DND-41 (cell line): ENCODE results near the gene ARIH1.
A peak's percentile ranks its signal among the peaks of the same experiment; 100 is the strongest.

Experiments used
- EZH2 ChIP-seq: IDR thresholded peaks from 3 replicates; pipeline ENCODE4 v1.6.1; 2012; ENCODE audit warnings: borderline replicate concordance, low read depth, mild to moderate bottlenecking, moderate library complexity, low read length, inconsistent platforms; ENCODE audit not compliant: severe bottlenecking
- TF ChIP-seq, protein P1 (sequence below): IDR thresholded peaks from 2 replicates; pipeline ENCODE4 v1.5.1; 2012; ENCODE audit warnings: borderline replicate concordance, low read length, moderate library complexity, mild to moderate bottlenecking; ENCODE audit not compliant: poor library complexity, severe bottlenecking; ENCODE audit errors: extremely low read depth

DNA sequence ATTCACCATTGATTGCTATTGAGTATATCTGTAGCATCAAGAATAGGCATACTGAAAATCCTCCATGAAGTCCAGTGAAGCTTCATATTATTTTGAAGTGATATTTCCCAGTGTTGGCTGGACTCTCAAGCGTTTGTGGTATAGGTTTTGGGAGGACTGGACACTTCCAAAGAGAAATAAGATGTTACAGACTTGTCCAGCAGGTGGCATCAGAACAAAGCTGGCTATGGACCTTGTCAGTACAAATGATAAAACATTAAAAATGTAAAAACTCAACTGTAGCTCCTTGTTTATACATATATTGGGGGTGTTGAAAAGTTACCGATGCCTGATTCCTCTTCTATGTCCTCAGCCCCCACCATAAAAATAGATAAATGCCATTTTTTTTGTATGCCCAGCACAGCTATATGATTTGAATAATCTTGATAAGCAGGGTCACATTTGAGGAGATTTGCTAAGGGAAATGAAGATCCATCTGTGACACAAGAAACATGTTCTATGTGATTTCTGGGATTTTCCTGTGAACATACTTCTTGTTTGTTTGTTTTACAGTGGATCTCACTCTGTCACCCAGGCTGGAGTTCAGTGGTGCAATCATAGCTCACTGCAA, 125.8 kb downstream of the ARIH1 start:
- TF ChIP-seq, protein P1, sequence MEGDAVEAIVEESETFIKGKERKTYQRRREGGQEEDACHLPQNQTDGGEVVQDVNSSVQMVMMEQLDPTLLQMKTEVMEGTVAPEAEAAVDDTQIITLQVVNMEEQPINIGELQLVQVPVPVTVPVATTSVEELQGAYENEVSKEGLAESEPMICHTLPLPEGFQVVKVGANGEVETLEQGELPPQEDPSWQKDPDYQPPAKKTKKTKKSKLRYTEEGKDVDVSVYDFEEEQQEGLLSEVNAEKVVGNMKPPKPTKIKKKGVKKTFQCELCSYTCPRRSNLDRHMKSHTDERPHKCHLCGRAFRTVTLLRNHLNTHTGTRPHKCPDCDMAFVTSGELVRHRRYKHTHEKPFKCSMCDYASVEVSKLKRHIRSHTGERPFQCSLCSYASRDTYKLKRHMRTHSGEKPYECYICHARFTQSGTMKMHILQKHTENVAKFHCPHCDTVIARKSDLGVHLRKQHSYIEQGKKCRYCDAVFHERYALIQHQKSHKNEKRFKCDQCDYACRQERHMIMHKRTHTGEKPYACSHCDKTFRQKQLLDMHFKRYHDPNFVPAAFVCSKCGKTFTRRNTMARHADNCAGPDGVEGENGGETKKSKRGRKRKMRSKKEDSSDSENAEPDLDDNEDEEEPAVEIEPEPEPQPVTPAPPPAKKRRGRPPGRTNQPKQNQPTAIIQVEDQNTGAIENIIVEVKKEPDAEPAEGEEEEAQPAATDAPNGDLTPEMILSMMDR = peak; percentile 71
- no peak for TF ChIP-seq EZH2
